Measurements from ENCODE around the gene FUT7. TPM values are rescaled to one million over a fixed set of nuclear protein-coding genes. Genes with fewer than 3 reads are reported as not detected.

FUT7 gene
- total and polyA plus RNA-seq, 9 of the 15 experiments (the other 6 are each of a cell fraction or from before 2014, with no cell fraction given), result not detected

DNA sequence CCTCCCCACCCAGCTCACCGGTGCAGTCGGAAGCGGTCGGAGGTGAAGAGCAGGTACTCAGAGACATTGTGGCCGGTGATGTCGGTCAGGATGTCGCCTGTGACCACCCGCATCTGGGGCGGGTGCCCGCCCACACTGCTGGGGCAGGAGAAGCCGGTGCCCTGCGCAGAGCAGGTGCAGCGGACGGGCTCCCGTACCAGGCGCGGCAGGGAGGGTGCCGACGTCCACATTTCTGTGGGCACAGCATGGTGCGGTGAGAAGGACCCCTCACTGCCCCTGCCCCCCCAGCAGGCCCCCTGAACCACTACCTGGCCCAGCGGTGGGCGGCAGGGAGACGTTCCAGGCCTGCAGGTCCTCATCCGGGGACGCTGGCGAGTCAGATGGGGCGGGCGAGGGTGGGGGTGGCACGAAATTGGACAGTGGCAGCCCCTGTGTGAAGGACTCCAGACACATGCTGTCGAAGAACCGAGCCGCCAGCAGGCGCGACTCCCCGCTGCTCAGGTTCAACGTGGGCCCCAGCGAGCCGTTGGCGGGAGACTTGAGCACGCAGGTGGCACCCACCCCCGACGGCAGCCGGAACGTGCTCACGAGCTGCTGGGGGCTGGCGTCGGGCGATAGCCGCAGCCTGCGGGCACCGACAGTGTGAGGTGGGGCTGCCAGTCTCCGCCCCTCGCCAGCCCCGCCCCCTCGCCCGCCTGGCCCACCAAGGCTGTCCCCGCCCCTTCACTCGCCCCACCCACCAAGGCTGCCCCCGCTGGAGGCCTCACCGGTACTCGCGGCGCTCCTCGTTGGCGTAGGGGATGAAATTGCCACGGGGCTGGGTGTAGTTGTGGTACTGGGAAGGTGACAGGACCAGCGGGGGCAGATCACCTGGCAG is 19.0 kb downstream of the FUT7 start (continued):
- TF ChIP-seq, protein P1, sequence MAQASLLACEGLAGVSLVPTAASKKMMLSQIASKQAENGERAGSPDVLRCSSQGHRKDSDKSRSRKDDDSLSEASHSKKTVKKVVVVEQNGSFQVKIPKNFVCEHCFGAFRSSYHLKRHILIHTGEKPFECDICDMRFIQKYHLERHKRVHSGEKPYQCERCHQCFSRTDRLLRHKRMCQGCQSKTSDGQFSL (CRISPR knock-in tag; IDR thresholded peaks at IDR 0.05), result 0 out of 2 replicates have a peak, but pooled peaks have one; percentile 55
- TF ChIP-seq, protein P1 (tag; IDR thresholded peaks at IDR 0.05), result no peak
- no peak for TF ChIP-seq HDAC3 (IDR thresholded peaks at IDR 0.05; ENCODE audit: borderline replicate concordance, partially characterized antibody)
- no peak for TF ChIP-seq ZNF589 (CRISPR knock-in tag; IDR thresholded peaks at IDR 0.05; ENCODE audit: low read depth)
- TF ChIP-seq, protein P2, sequence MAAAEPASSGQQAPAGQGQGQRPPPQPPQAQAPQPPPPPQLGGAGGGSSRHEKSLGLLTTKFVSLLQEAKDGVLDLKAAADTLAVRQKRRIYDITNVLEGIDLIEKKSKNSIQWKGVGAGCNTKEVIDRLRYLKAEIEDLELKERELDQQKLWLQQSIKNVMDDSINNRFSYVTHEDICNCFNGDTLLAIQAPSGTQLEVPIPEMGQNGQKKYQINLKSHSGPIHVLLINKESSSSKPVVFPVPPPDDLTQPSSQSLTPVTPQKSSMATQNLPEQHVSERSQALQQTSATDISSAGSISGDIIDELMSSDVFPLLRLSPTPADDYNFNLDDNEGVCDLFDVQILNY (CRISPR knock-in tag; IDR thresholded peaks at IDR 0.05), result no peak
- TF ChIP-seq ZNF586 (CRISPR knock-in tag; conservative IDR thresholded peaks at IDR 0.05), result no peak
- TF ChIP-seq, protein P3, sequence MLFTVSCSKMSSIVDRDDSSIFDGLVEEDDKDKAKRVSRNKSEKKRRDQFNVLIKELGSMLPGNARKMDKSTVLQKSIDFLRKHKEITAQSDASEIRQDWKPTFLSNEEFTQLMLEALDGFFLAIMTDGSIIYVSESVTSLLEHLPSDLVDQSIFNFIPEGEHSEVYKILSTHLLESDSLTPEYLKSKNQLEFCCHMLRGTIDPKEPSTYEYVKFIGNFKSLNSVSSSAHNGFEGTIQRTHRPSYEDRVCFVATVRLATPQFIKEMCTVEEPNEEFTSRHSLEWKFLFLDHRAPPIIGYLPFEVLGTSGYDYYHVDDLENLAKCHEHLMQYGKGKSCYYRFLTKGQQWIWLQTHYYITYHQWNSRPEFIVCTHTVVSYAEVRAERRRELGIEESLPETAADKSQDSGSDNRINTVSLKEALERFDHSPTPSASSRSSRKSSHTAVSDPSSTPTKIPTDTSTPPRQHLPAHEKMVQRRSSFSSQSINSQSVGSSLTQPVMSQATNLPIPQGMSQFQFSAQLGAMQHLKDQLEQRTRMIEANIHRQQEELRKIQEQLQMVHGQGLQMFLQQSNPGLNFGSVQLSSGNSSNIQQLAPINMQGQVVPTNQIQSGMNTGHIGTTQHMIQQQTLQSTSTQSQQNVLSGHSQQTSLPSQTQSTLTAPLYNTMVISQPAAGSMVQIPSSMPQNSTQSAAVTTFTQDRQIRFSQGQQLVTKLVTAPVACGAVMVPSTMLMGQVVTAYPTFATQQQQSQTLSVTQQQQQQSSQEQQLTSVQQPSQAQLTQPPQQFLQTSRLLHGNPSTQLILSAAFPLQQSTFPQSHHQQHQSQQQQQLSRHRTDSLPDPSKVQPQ (CRISPR knock-in tag; IDR thresholded peaks at IDR 0.05; ENCODE audit: borderline replicate concordance), result no peak
- TF ChIP-seq, protein P4, sequence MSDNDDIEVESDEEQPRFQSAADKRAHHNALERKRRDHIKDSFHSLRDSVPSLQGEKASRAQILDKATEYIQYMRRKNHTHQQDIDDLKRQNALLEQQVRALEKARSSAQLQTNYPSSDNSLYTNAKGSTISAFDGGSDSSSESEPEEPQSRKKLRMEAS (CRISPR knock-in tag; IDR thresholded peaks at IDR 0.05), result peak; percentile 87
- no peak for TF ChIP-seq ARHGAP35 (IDR thresholded peaks at IDR 0.05; ENCODE audit: partially characterized antibody)
- TF ChIP-seq, protein P5, sequence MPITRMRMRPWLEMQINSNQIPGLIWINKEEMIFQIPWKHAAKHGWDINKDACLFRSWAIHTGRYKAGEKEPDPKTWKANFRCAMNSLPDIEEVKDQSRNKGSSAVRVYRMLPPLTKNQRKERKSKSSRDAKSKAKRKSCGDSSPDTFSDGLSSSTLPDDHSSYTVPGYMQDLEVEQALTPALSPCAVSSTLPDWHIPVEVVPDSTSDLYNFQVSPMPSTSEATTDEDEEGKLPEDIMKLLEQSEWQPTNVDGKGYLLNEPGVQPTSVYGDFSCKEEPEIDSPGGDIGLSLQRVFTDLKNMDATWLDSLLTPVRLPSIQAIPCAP (CRISPR knock-in tag; IDR thresholded peaks at IDR 0.05; ENCODE audit: borderline replicate concordance), result no peak
- no peak for TF ChIP-seq TBP (optimal IDR thresholded peaks at IDR 0.05; ENCODE audit: low read depth, low read length)
- TF ChIP-seq BRF1 (IDR thresholded peaks at IDR 0.05; ENCODE audit: borderline replicate concordance, extremely low read depth, insufficient read length), result no peak
- TF ChIP-seq NR1H2 (CRISPR knock-in tag; IDR thresholded peaks at IDR 0.05), result no peak
